NOMO-1 (cell line): ENCODE results near the gene BRAT1.

Experiments used
- DNase-seq, 2 experiments: peaks; one replicate each; lab custom pipeline; 2025; ENCODE audit not compliant: unreplicated experiment in 2 of 2; lab: John Stamatoyannopoulos, UW

Gene BRAT1

GRCh38 chr7:2500701-2501100 is 54.6 kb downstream of the BRAT1 start:
- no peak for DNase-seq

DNA sequence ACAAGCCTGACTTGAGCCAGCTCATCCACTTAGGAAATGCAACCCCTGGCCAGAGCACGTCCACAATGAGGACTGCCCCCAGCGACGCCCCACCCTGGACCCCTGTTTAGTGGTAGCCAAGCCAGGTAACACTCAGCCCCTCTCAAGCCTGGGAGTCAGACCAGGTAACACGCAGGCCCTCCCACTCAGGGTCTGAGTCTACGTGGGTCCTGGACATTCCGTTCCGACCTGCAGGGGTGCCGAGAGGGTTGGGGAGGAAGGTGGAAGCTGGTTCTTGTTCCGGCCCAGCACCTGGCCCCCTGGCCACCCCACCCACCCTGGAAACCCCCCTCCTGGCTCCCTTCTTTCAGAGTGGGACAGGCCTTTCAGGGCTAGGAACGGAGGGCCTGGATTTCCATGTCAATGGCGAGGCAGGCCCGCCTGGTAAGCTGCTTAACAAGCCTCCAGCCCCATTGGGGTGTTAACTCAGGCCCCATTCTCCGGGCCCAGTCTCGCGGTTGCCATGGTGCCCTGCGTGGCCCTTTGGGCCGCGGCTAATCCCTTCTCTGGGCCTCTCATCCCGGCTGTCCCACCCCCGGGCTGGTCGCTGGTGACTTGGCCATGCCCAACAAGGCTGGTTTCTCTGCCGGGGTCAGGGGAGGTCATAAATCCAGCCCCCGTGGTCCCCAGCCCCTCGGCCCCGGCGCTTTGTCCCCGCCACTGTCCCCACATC is 55.4 kb downstream of the BRAT1 start:
- no peak for DNase-seq

DNA sequence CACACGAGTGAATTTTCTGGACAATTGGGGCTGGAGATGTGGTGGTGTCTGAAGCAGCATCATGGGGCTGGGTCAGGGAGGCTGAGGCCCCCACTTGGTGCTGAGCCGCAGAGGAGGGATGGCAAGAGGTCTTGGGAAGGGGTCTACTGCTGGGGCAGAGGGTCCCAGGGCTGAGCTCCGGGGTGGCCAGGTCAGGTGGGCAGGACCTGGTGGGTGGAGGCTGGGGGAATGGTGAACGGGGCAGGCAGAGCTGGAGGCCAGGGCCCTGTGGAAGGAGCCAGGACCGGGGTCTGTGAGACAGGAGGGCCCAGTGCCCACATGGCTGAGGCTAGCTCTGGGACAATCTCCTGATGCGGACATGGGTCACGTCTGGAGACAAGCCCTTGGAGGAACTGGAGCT is 56.1 kb downstream of the BRAT1 start:
- no peak for DNase-seq

- DNase-seq, result no peak
These were observed 56.6 kb downstream of the BRAT1 start for GRCh38 chr7:2498708-2499107.

DNA sequence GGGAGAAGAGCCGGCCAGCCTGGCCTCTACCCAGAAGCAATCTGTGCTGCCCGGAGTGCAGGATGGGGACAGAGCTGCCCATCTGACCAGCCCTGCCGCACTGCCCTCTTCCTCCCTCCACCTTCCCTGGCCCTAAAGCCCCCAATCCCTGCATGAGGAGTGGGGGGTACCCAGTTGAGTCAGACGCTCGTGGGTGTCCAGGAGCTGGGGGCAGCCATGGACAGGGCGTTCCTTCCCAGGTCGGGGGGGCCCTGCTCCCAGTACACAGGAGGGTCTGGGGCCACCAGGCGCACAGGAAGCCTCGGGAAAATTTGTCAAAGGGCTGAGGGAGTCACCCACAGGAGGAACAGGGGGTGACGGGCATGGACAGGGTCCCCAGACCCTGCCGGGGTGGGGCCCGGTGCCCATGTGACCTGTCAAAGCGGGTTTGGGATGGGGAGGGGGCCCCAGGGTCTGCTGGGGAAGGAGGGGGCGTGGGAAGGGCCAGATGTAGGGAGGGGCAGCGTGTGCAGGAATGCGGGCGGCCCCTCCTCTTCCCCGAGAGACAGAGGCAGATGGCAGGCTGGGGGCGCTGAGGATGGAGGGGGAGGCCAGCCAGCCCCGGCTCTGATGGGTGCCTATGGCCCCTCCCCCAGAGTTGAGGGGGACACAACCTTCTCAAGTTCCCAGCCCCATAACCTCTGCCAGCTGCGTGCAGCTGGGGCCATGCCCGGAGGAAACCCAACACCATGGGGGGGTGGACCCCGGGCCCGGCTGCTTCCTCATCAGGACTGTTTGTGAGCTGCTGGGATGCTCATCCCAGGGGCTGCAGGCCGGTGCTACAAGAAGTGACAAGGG is 57.6 kb downstream of the BRAT1 start:
- no peak for DNase-seq

- no peak for DNase-seq
These were observed 58.3 kb downstream of the BRAT1 start for GRCh38 chr7:2497065-2497464.

DNA sequence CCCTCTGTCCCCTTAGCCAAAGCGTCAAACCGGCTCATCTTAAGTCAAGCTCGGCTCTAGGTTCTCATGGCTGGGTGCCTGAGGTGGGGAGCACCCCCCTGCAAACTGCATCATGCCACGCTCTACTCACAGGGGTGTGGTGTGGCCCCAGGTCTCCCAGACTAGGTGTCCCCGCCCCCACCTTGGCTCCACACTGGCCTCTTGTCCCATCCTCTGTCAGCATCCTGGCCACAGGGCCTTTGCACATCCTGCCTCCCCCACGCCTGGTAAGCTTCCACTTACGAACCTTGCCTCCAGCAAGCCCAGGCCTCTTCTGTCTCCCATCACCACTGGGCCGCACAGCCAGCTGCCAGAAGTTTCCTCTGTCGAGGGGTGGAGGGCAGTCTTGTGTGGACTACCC is 58.9 kb downstream of the BRAT1 start:
- DNase-seq, result no peak

DNA sequence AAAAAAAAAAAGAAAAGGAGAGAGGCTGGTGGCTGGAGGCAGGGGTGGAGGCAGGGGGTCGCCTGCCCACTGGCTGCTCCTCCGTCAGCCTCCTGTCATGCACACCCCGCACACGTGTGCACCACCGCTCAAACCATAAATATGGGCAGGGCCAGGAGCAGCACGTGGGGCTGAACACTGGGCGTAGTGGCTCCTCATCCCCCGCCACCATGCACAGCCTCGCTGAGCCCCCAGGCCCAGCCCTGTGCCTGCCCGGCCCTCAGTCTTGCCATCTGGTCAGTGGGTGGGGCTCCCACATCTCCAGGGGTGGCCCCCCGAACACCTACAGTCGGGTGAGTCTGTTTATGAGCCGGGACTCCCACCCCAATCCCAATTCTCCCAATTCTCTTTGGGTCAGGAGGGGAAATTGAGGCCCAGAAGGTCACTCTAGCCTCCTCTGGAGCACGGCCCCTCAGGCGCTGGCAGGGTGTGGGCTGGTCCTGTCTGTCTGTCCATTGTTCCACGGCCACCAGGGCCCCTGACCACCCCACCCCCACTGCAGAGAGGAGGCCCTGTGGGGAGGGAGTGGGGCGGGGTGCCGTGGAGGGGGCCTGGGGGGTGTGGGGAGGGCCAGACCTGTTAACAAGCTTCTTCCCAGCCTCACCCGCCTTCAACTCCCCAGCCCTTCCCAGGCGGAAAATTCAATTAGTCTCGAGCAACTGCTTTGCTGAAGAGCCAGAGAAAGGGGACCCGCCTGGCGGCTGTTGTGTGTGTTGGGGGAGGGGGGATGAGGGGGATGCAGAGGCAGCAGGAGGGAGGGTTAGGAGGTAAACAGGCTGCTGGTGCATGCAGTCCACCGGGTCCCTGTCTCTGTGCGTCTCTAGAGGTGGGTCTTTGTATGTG is 59.7 kb downstream of the BRAT1 start:
- no peak for DNase-seq

DNA sequence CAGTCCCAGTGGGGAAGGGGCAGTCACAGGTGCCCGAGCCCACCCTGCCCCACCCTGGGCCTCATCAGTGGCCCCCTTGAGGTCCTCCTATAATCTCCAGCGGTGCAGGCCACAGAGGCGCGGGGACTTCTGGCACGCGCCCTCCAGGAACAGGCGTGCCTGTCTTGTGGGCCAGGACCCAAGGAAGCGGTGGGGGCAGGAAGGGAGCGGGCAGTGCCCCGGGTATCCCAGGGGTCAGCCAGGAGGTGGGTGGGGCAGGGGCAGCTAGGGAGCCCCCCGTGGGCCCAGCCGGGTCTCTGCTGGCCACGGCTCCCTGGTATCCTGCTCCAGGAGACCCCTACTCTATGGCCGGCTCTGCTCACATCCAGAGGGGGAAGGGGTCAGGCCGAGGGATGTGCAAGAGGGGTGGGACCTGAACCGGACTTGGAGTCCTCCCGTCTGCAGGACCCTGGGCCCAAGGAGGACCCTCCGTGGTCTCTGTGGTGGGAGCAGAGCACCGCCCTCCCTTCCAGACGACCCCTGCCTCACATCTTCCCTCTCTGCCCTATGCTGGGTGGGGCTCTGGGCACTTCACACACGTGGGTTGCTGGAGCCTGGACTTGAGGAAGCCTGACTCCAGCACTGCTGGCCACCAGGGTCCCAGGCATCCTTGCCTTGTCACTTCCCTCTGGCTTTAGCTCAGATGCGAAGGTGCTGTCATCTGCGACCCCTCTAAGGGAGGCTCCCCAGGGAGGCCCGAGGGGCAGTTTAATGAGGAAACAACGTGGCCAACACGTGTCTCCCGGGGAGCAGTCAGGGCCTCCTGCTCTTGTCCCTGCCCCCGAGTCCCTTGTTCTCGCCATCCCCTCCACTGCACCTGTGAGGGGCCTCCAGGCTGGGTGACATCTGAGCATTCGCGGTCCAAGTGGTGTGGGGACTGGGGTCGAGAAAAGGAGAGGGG is 60.9 kb downstream of the BRAT1 start:
- DNase-seq, result no peak

DNA sequence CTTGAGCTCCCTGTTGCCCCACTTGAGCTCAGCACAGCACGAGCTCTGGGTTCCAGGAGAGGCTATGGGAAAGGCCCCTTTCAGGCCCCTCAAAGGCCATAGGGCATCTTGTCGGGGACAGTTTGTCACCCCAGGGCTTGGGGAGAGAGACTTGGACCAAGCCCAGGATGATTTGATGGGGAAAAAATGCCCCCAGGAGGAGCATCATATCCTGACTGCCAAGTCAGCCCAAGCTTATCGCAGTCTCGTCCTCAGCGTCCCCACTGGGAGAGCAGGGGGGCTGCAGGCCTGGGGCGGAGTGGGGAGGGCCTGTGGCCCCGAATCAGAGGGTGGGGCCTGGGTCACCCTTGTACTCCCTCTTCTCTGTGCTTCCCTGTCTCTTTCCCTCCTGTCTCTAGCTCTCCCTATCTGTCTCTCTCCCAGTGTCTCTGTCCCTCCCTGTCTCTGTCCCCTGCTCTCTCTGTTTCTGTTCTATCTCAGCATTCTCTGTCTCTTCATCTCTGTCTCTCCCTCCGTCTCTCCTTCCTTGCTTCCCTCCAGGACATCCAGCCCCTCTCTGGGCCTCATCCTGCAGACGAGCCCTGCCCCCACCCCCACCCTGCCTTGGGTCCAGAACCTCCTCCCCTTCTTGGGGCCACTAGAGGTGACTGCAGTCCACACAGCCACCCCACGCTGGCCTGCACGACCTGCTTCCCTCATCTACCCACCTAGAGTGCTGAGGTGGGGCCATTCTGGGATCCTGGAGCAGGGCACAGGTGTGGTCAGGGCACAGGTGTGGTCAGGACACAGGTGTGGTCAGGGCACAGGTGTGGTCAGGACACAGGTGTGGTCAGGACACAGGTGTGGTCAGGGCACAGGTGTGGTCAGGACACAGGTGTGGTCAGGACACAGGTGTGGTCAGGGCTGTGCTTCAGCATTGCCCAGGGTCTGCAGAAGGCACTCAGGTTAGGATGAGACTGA is 61.8 kb downstream of the BRAT1 start:
- DNase-seq, result no peak

DNA sequence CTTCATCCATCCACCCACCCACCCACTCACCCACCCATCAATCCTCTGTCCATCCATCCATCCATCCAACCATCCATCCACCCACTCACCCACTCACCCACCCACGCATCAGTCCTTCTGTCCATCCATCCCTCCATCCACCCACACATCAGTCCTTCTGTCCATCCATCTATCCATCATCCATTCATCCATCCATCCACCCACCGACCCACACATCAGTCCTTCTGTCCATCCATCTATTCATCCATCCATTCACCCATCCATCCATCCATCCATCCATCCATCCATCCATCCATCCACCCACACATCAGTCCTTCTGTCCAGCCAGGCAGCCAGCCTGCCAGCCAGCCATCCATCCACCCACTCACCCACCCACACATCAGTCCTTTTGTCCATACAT is 63.3 kb downstream of the BRAT1 start:
- DNase-seq, result no peak

GRCh38 chr7:2490181-2490651 is 65.1 kb downstream of the BRAT1 start:
- DNase-seq, result no peak

- DNase-seq, result no peak
These were observed 66.6 kb downstream of the BRAT1 start for GRCh38 chr7:2488681-2489080.

DNA sequence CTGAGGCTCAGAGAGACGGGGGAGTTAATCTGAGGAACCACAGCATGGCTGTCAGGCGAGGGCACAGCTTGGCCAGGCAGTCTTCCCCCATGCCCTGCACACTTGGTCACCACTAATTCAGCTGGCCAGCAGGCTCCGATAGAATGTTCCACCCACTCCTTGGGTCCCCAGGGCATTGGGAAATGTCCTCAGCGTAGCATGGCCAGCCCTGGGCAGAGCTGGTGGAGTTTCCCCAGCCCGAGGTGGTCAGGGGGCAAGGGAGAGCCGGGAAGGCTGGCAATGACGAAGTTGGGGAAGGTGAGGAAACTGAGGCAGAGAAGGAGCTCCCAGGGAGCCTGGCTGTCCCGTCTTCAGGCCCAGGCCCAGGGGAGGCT is 67.1 kb downstream of the BRAT1 start:
- DNase-seq, result no peak
